H1 (cell line): ENCODE results near the gene ENAH. TPM values are rescaled to one million over a fixed set of nuclear protein-coding genes. Genes with fewer than 3 reads are reported as not detected.
A peak's percentile ranks its signal among the peaks of the same experiment; 100 is the strongest.

Experiments
- CTCF ChIA-PET: fragments of 300-600 bp; sonication (Branson Sonifier 250); formaldehyde crosslinking; loops from one replicate; lab custom pipeline; 2021; ENCODE audit not compliant: partially characterized antibody; lab: Charles Lee
- POLR2A ChIA-PET: fragments of 300-600 bp; sonication (Branson Sonifier 250); formaldehyde crosslinking; loops from one replicate; lab custom pipeline; 2021; ENCODE audit warnings: inconsistent platforms; ENCODE audit not compliant: partially characterized antibody; lab: Charles Lee
- DNase-seq, 2 experiments: peaks; one replicate each; pipeline versions ENCODE4 v3.0.0 to v3.0.0-alpha.2; 2010 to 2022; ENCODE audit warnings: low spot score in 2 of 2, low read depth in 1 of 2, mixed read lengths in 1 of 2
- FAIRE-seq: peaks from 2 replicates; lab custom pipeline; 2011; peaks lifted over from hg19 to GRCh38; lab: Jason Lieb, UNC
- H2AFZ ChIP-seq: 2 replicates; pipeline ENCODE4 v1.8.1; 2012; ENCODE audit warnings: low read length, inconsistent platforms
- H2AK5ac ChIP-seq: 2 replicates; pipeline ENCODE4 v1.6.1; 2013; ENCODE audit warnings: low read depth, low read length
- H2BK120ac ChIP-seq: replicated peaks from 2 replicates; pipeline ENCODE3; 2013; ENCODE audit warnings: low read depth, low read length, inconsistent platforms
- H2BK12ac ChIP-seq: 2 replicates; pipeline ENCODE4 v1.6.1; 2013; ENCODE audit warnings: low read depth, low read length
- H2BK15ac ChIP-seq: 2 replicates; pipeline ENCODE4 v1.6.1; 2013; ENCODE audit warnings: low read length
- H2BK20ac ChIP-seq: 2 replicates; pipeline ENCODE4 v1.6.1; 2013; ENCODE audit warnings: low read length
- H2BK5ac ChIP-seq: 2 replicates; pipeline ENCODE4 v1.6.1; 2013; ENCODE audit warnings: low read depth, low read length
- H3K14ac ChIP-seq: 2 replicates; pipeline ENCODE4 v1.6.1; 2013; ENCODE audit warnings: inconsistent platforms; ENCODE audit not compliant: insufficient read length
- H3K18ac ChIP-seq: 2 replicates; pipeline ENCODE4 v1.6.1; 2013; ENCODE audit warnings: low read length; ENCODE audit errors: extremely low read depth
- H3K23ac ChIP-seq: 2 replicates; pipeline ENCODE4 v1.6.1; 2013; ENCODE audit warnings: inconsistent platforms; ENCODE audit not compliant: insufficient read length
- H3K23me2 ChIP-seq: 2 replicates; pipeline ENCODE4 v1.6.1; 2013; ENCODE audit warnings: low read depth, low read length
- H3K27ac ChIP-seq: 2 replicates; pipeline ENCODE4 v1.6.1; 2011; ENCODE audit warnings: low read depth, low read length, inconsistent platforms
- H3K27me3 ChIP-seq, 4 experiments: replicated peaks in 1 of 4; 1 replicate in 1 of 4; 2 replicates in 3 of 4; pipeline versions ENCODE4 v1.6.1 to v1.8.1; 2011 to 2013; ENCODE audit warnings: low read length in 3 of 4, mild to moderate bottlenecking in 3 of 4, inconsistent platforms in 2 of 4, mixed read lengths in 2 of 4, moderate library complexity in 1 of 4; ENCODE audit not compliant: control insufficient read depth in 3 of 4, insufficient read depth in 3 of 4; ENCODE audit errors: extremely low read depth in 1 of 4
- H3K36me3 ChIP-seq, 4 experiments: 2 replicates each; pipeline versions ENCODE4 v1.6.1 to v1.8.1; 2011 to 2013; ENCODE audit warnings: mild to moderate bottlenecking in 4 of 4, low read length in 3 of 4, moderate library complexity in 2 of 4, control low read depth in 1 of 4, inconsistent platforms in 1 of 4; ENCODE audit not compliant: insufficient read depth in 4 of 4, control insufficient read depth in 2 of 4
- H3K4ac ChIP-seq: replicated peaks from 2 replicates; pipeline ENCODE3; 2013; ENCODE audit warnings: low read length, low read depth, mixed read lengths, inconsistent platforms; ENCODE audit not compliant: insufficient read length
- H3K4me1 ChIP-seq, 4 experiments: replicated peaks in 1 of 4; 1 replicate in 1 of 4; 2 replicates in 3 of 4; pipeline versions ENCODE4 v1.6.1 to v1.8.1; 2011 to 2013; ENCODE audit warnings: low read length in 3 of 4, inconsistent platforms in 2 of 4, mixed read lengths in 1 of 4; ENCODE audit not compliant: insufficient read depth in 4 of 4, control insufficient read depth in 3 of 4
- H3K4me2 ChIP-seq, 2 experiments: 2 replicates each; pipeline versions ENCODE4 v1.6.1 to v1.8.1; 2011 to 2013; ENCODE audit warnings: low read depth in 2 of 2, low read length in 2 of 2, control low read depth in 1 of 2, inconsistent platforms in 1 of 2, mild to moderate bottlenecking in 1 of 2; ENCODE audit not compliant: insufficient read depth in 1 of 2
- H3K4me3 ChIP-seq, 4 experiments: fragments of 200-600, 300-600 bp in 1 of 4; sonication (generic), shearing (Covaris generic), sonication (Bioruptor Twin) in 1 of 4; 2 replicates each; pipeline versions ENCODE4 v1.5.1 to v1.8.1; 2011 to 2016; ENCODE audit warnings: low read length in 4 of 4, low read depth in 3 of 4, control low read depth in 2 of 4, inconsistent platforms in 2 of 4, mild to moderate bottlenecking in 2 of 4, mixed read lengths in 1 of 4, moderate library complexity in 1 of 4; ENCODE audit not compliant: insufficient read depth in 2 of 4; ENCODE audit errors: extremely low read depth in 1 of 4
- H3K56ac ChIP-seq: replicated peaks from 2 replicates; pipeline ENCODE3; 2013; ENCODE audit warnings: low read depth, mild to moderate bottlenecking, mixed read lengths, low read length, inconsistent platforms; ENCODE audit not compliant: insufficient read length
- H3K79me1 ChIP-seq: 2 replicates; pipeline ENCODE4 v1.6.1; 2013; ENCODE audit warnings: low read depth, low read length, control low read depth
- H3K79me2 ChIP-seq, 2 experiments: 2 replicates each; pipeline versions ENCODE4 v1.6.1 to v1.8.1; 2012 to 2013; ENCODE audit warnings: low read length in 2 of 2, mild to moderate bottlenecking in 2 of 2, inconsistent platforms in 1 of 2; ENCODE audit not compliant: insufficient read depth in 2 of 2, control insufficient read depth in 1 of 2
- H3K9ac ChIP-seq, 4 experiments: replicated peaks in 1 of 4; 1 replicate in 1 of 4; 2 replicates in 3 of 4; pipeline versions ENCODE4 v1.6.1 to v1.8.1; 2011 to 2013; ENCODE audit warnings: low read depth in 3 of 4, low read length in 3 of 4, control low read depth in 2 of 4, mild to moderate bottlenecking in 2 of 4, moderate library complexity in 2 of 4, inconsistent platforms in 1 of 4; ENCODE audit errors: extremely low read depth in 1 of 4
- H3K9me3 ChIP-seq, 2 experiments: 2 replicates each; pipeline versions ENCODE4 v1.6.1 to v1.8.1; 2012 to 2013; ENCODE audit warnings: mild to moderate bottlenecking in 2 of 2, moderate library complexity in 2 of 2, control low read depth in 1 of 2, inconsistent platforms in 1 of 2, low read depth in 1 of 2, low read length in 1 of 2, mixed read lengths in 1 of 2; ENCODE audit not compliant: insufficient read depth in 2 of 2
- H4K20me1 ChIP-seq, 2 experiments: replicated peaks in 1 of 2; 2 replicates each; pipeline versions ENCODE3 to v1.8.1; 2011 to 2013; ENCODE audit warnings: inconsistent platforms in 2 of 2, low read length in 2 of 2, mild to moderate bottlenecking in 1 of 2; ENCODE audit not compliant: insufficient read depth in 2 of 2, control insufficient read depth in 1 of 2
- H4K5ac ChIP-seq: 2 replicates; pipeline ENCODE4 v1.6.1; 2013; ENCODE audit warnings: low read length, low read depth, mixed read lengths, inconsistent platforms; ENCODE audit not compliant: insufficient read length
- H4K8ac ChIP-seq: 2 replicates; pipeline ENCODE4 v1.8.0; 2013; ENCODE audit warnings: mild to moderate bottlenecking, moderate library complexity, low read length, inconsistent platforms; ENCODE audit not compliant: insufficient read depth; ENCODE audit errors: extremely low read depth
- H4K91ac ChIP-seq: replicated peaks from 2 replicates; pipeline ENCODE3; 2013; ENCODE audit warnings: low read length, mixed read lengths, inconsistent platforms; ENCODE audit not compliant: insufficient read length
- BACH1 ChIP-seq: IDR thresholded peaks from 2 replicates; pipeline ENCODE4 v1.6.1; 2012; ENCODE audit warnings: low read length, improper control_type of control experiment
- CEBPB ChIP-seq: IDR thresholded peaks from 2 replicates; pipeline ENCODE4 v1.6.1; 2012; ENCODE audit warnings: low read depth, low read length
- GABPA ChIP-seq: IDR thresholded peaks from 2 replicates; pipeline ENCODE4 v1.6.1; 2011; ENCODE audit warnings: mild to moderate bottlenecking, low read length, moderate library complexity, borderline replicate concordance; ENCODE audit not compliant: insufficient read depth
- NRF1 ChIP-seq: IDR thresholded peaks from 2 replicates; pipeline ENCODE4 v1.6.1; 2011; ENCODE audit warnings: mild to moderate bottlenecking, low read depth, low read length, improper control_type of control experiment
- RBBP5 ChIP-seq: IDR thresholded peaks from 2 replicates; pipeline ENCODE4 v1.7.1; 2012; ENCODE audit warnings: low read depth, mild to moderate bottlenecking, inconsistent platforms, low read length, moderate library complexity, borderline replicate concordance
- SAP30 ChIP-seq: fragments of 300-600 bp; sonication (generic); IDR thresholded peaks from 2 replicates; pipeline ENCODE4 v1.7.1; 2012; ENCODE audit warnings: low read length, moderate library complexity, mild to moderate bottlenecking, inconsistent platforms; ENCODE audit not compliant: insufficient read depth, insufficient replicate concordance
- SIX5 ChIP-seq: IDR thresholded peaks from 2 replicates; pipeline ENCODE4 v1.6.1; 2011; ENCODE audit warnings: mild to moderate bottlenecking, low read depth, low read length
- SP2 ChIP-seq: IDR thresholded peaks from 2 replicates; pipeline ENCODE4 v1.6.1; 2012; ENCODE audit warnings: mild to moderate bottlenecking, low read length, inconsistent platforms
- TCF12 ChIP-seq: IDR thresholded peaks from 2 replicates; pipeline ENCODE4 v1.6.1; 2011; ENCODE audit warnings: low read depth, mild to moderate bottlenecking, low read length
- TEAD4 ChIP-seq: IDR thresholded peaks from 2 replicates; pipeline ENCODE4 v1.6.1; 2012; ENCODE audit warnings: low read depth, low read length, inconsistent platforms, mixed read lengths
- USF2 ChIP-seq: IDR thresholded peaks from 2 replicates; pipeline ENCODE4 v1.6.1; 2011; ENCODE audit warnings: low read length, improper control_type of control experiment
- YY1 ChIP-seq: IDR thresholded peaks from 2 replicates; pipeline ENCODE4 v1.6.1; 2011; ENCODE audit warnings: low read depth, mild to moderate bottlenecking, low read length
- WGBS, 2 experiments: shearing (Covaris generic) in 1 of 2; methylation state at CpG; one replicate each; pipeline versions ENCODE4 v1.1.6 to v1.1.7; 2013 to 2015; ENCODE audit warnings: low lambda C conversion rate in 2 of 2, mixed read lengths in 2 of 2, inconsistent platforms in 1 of 2, low coverage in 1 of 2, missing lambda C conversion rate in 1 of 2; ENCODE audit not compliant: insufficient replicate concordance in 2 of 2, insufficient coverage in 1 of 2, insufficient read length in 1 of 2; ENCODE audit errors: extremely low coverage in 1 of 2, missing lambda C conversion rate in 1 of 2; 5-methylcytosine and 5-hydroxymethylcytosine counted together
- polyA plus RNA-seq, 7 experiments: library from polyadenylated mRNA; depleted of rRNA in 3 of 7; stranded (reverse) in 5 of 7; unstranded in 2 of 7; fragments of >200 nt in 5 of 7; fragments of 200-250 nt in 2 of 7; gene quantifications; 1 replicate in 5 of 7; 2 replicates in 1 of 7; 4 replicates in 1 of 7; pipeline versions ENCODE4 v1.2.1 to v1.2.3, GENCODE V29; 2011 to 2013; ENCODE audit warnings: missing spikeins in 2 of 7, mixed read lengths in 2 of 7
- total RNA-seq: library from RNA; stranded (reverse); fragmentation: NEBNext Ultra II Directional; extraction: Animal tissue kit (Norgen Biotek cat#: 25700); gene quantifications from 2 replicates; pipeline ENCODE4 v1.2.1, GENCODE V29; 2021
- TF ChIP-seq, protein P1 (sequence below): IDR thresholded peaks from 2 replicates; pipeline ENCODE4 v1.6.1; 2012; ENCODE audit warnings: inconsistent platforms

Gene ENAH
- total and polyA plus RNA-seq, 2 of the 8 experiments (the other 6 are each of a cell fraction or from before 2014, with no cell fraction given): 39.1 to 335 TPM

DNA sequence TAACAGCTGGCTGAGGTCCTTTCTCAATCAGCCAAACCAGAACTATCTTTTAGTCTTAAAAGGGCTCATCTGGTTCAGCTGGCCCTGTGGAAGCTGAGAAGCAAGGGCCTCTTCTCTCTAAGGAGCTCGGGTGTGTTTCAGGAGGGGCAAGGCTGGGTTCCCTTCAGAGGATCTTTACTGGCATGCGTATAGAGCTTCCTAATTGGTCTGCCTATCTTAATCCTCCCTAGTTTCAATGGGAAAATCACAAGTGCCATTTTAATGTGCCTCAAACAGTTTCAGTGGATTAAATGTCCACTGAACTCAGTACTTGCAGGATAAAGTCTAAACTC, 143.6 kb downstream of the ENAH start:
- Histone ChIP-seq H3K4me2 (peak overlapping the region in 1 of 2 experiments; percentile 52; a peak in 2 of 4 replicates), H3K23ac (no peak overlapping the region), H4K8ac (no peak overlapping the region), H3K18ac (no peak overlapping the region), H2BK20ac (no peak overlapping the region), H3K79me2 (peaks cover 0 to 11% of the 10 kb centered on the region in 2 experiments; a peak in 1 of 4 replicates), H3K4ac (no peak overlapping the region), H3K36me3 (peaks cover 0 to 64% (median 14%) of the 10 kb centered on the region in 4 experiments; a peak in 5 of 8 replicates), H2AFZ (no peak overlapping the region), H2BK15ac (no peak overlapping the region), H2BK5ac (peak overlapping the region; percentile 41), H3K56ac (no peak overlapping the region), H2BK12ac (peak overlapping the region; percentile 76; the same call in 1 of the 2 replicates), H3K23me2 (no peaks in the 10 kb centered on the region), H3K14ac (no peak overlapping the region), H3K9ac (no peak overlapping the region), H2AK5ac (no peak overlapping the region), H3K4me3 (no peak overlapping the region), H3K9me3 (no peaks in the 10 kb centered on the region), H3K79me1 (no peaks in the 10 kb centered on the region), H3K4me1 (peaks cover 5 to 19% (median 15%) of the 10 kb centered on the region in 4 experiments; a peak in 5 of 7 replicates), H2BK120ac (no peak overlapping the region), H4K20me1 (peaks cover 0 to 2% of the 10 kb centered on the region in 2 experiments), H3K27me3 (no peaks in the 10 kb centered on the region), H3K27ac (no peak overlapping the region; the same call in none of the 2 replicates), H4K91ac (no peak overlapping the region), H4K5ac (no peak overlapping the region)
- CTCF ChIA-PET: interaction anchor here (1.1 to 5.5 kb wide), 8 partner anchors 9 to 263 kb away, joined by 3 to 24 read pairs (median 4); no protein-coding TSS in a partner anchor
- DNase-seq (no peak), FAIRE-seq (no peak)
- POLR2A ChIA-PET: interaction anchor here (0.8 to 2.4 kb wide), 5 partner anchors 10 to 556 kb away, joined by 3 to 12 read pairs (median 4); no protein-coding TSS in a partner anchor
- 74% methylated on average over 2 of the region's 2 CpGs; no CpG with 5 or more reads in 1 of the 2 experiments for WGBS, 2 experiments
- no peak for TF ChIP-seq RBBP5
- no peak for TF ChIP-seq YY1
- no peak for TF ChIP-seq SP2
- TF ChIP-seq CEBPB: no peak
- no peak for TF ChIP-seq SAP30
- TF ChIP-seq, protein P1, sequence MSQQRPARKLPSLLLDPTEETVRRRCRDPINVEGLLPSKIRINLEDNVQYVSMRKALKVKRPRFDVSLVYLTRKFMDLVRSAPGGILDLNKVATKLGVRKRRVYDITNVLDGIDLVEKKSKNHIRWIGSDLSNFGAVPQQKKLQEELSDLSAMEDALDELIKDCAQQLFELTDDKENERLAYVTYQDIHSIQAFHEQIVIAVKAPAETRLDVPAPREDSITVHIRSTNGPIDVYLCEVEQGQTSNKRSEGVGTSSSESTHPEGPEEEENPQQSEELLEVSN: no peak
- TF ChIP-seq TEAD4: no peak
- no peak for TF ChIP-seq TCF12
- TF ChIP-seq NRF1: no peak
- no peak for TF ChIP-seq BACH1
- TF ChIP-seq USF2: no peak
- TF ChIP-seq GABPA: no peak
- no peak for TF ChIP-seq SIX5
